B cell (primary cell): Measurements from ENCODE around the gene NTHL1. TPM values are rescaled to one million over a fixed set of nuclear protein-coding genes. Genes with fewer than 3 reads are reported as not detected.

Source experiments
- ATAC-seq: fragments of 200-7000 bp; cut with Tn5 transposase; one replicate; pipeline ENCODE4 v1.10.0; 2021; ENCODE audit warnings: low read depth, mild to moderate bottlenecking, moderate number of reproducible peaks, moderate library complexity
- CTCF ChIA-PET: fragments of 350-600 bp; sonication (Branson Sonifier 250); formaldehyde crosslinking; loops from one replicate; lab custom pipeline; 2021; ENCODE audit warnings: antibody characterized with exemption, inconsistent platforms; lab: Charles Lee
- POLR2A ChIA-PET: fragments of 350-600 bp; sonication (Branson Sonifier 250); formaldehyde crosslinking; loops from one replicate; lab custom pipeline; 2021; ENCODE audit warnings: antibody characterized with exemption; lab: Charles Lee
- DNase-seq: peaks from one replicate; pipeline ENCODE4 v3.0.0; 2013
- H2AFZ ChIP-seq: 2 replicates; pipeline ENCODE4 v1.6.1; 2012; ENCODE audit warnings: mild to moderate bottlenecking, low read depth, low read length; ENCODE audit not compliant: insufficient read depth, poor library complexity, severe bottlenecking
- H3K27ac ChIP-seq, 2 donors: 1 replicate in 1 of 2; 2 replicates in 1 of 2; pipeline ENCODE4 v1.5.1; 2012 to 2013; ENCODE audit warnings: low read length in 2 of 2, mild to moderate bottlenecking in 2 of 2, moderate library complexity in 1 of 2
- H3K27me3 ChIP-seq, 4 experiments: fragments of 200-600 bp in 1 of 4; sonication (generic) in 1 of 4; replicated peaks in 1 of 4; 1 replicate in 2 of 4; 2 replicates in 2 of 4; pipeline versions ENCODE4 v1.6.1 to v1.7.0; 2013 to 2016; ENCODE audit warnings: low read length in 3 of 4, mild to moderate bottlenecking in 2 of 4, mixed read lengths in 1 of 4, moderate library complexity in 1 of 4; ENCODE audit not compliant: insufficient read depth in 4 of 4, control insufficient read depth in 3 of 4; ENCODE audit errors: control extremely low read depth in 1 of 4
- H3K36me3 ChIP-seq, 2 experiments: replicated peaks in 1 of 2; 1 replicate in 1 of 2; 2 replicates in 1 of 2; pipeline versions ENCODE4 v1.6.1 to v1.7.1; 2013; ENCODE audit warnings: low read length in 1 of 2; ENCODE audit not compliant: insufficient read depth in 2 of 2, control insufficient read depth in 1 of 2; ENCODE audit errors: control extremely low read depth in 1 of 2, extremely low read depth in 1 of 2
- H3K4me1 ChIP-seq, 2 donors: fragments of 200-600 bp in 1 of 2; sonication (generic) in 1 of 2; 1 replicate in 1 of 2; 2 replicates in 1 of 2; pipeline versions ENCODE4 v1.5.1 to v1.6.1; 2013 to 2017; ENCODE audit warnings: low read length in 2 of 2; ENCODE audit not compliant: control insufficient read depth in 2 of 2, insufficient read depth in 2 of 2
- H3K4me2 ChIP-seq: replicated peaks from 2 replicates; pipeline ENCODE3; 2012; ENCODE audit warnings: mild to moderate bottlenecking, low read depth, low read length; ENCODE audit not compliant: poor library complexity, severe bottlenecking
- H3K4me3 ChIP-seq, 5 experiments: fragments of 200-600 bp in 1 of 5; sonication (generic) in 1 of 5; 1 replicate in 3 of 5; 2 replicates in 2 of 5; pipeline versions ENCODE4 v1.5.1 to v1.7.0; 2011 to 2016; ENCODE audit warnings: low read length in 4 of 5, mild to moderate bottlenecking in 4 of 5, low read depth in 2 of 5, control low read depth in 1 of 5, moderate library complexity in 1 of 5; ENCODE audit not compliant: insufficient read depth in 1 of 5; ENCODE audit errors: control extremely low read depth in 1 of 5, extremely low read depth in 1 of 5
- H3K79me2 ChIP-seq: fragments of 200-600 bp; sonication (generic); one replicate; pipeline ENCODE4 v1.6.0; 2016; ENCODE audit warnings: low read length; ENCODE audit not compliant: control insufficient read depth, insufficient read depth
- H3K9ac ChIP-seq: fragments of 200-600 bp; sonication (generic); 2 replicates; pipeline ENCODE4 v1.6.1; 2017; ENCODE audit warnings: mild to moderate bottlenecking, low read length, moderate library complexity
- H3K9me3 ChIP-seq, 3 donors: one replicate each; pipeline versions ENCODE4 v1.6.1 to v1.7.1; 2013; ENCODE audit warnings: low read length in 2 of 3; ENCODE audit not compliant: control insufficient read depth in 2 of 3, insufficient read depth in 1 of 3; ENCODE audit errors: control extremely low read depth in 1 of 3
- H4K20me1 ChIP-seq: 2 replicates; pipeline ENCODE4 v1.6.0; 2012; ENCODE audit warnings: mild to moderate bottlenecking, low read length; ENCODE audit not compliant: insufficient read depth, control insufficient read depth, poor library complexity, severe bottlenecking
- H3K27ac Mint-ChIP-seq: one replicate; pipeline ENCODE4 v1.8.0; 2021; ENCODE audit warnings: mixed read lengths
- H3K27me3 Mint-ChIP-seq: one replicate; pipeline ENCODE4 v1.8.0; 2021; ENCODE audit warnings: mixed read lengths
- H3K4me1 Mint-ChIP-seq: one replicate; pipeline ENCODE4 v1.8.0; 2021; ENCODE audit warnings: mixed read lengths
- H3K4me3 Mint-ChIP-seq: one replicate; pipeline ENCODE4 v1.8.0; 2021; ENCODE audit warnings: mixed read lengths
- H3K9me3 Mint-ChIP-seq: one replicate; pipeline ENCODE4 v1.8.0; 2022; ENCODE audit warnings: mixed read lengths; ENCODE audit not compliant: insufficient read depth
- EZH2 ChIP-seq: IDR thresholded peaks from 2 replicates; pipeline ENCODE4 v1.6.1; 2012; ENCODE audit warnings: borderline replicate concordance, low read depth, mild to moderate bottlenecking, moderate library complexity, low read length; ENCODE audit not compliant: insufficient read depth, poor library complexity, severe bottlenecking
- WGBS: methylation state at CpG from one replicate; pipeline ENCODE4 v1.1.5; 2013; ENCODE audit warnings: missing lambda C conversion rate; ENCODE audit not compliant: insufficient coverage; 5-methylcytosine and 5-hydroxymethylcytosine counted together
- intact Hi-C: fragments of 100-400 bp; cut with micrococcal nuclease; formaldehyde crosslinking; loops from one replicate; pipeline ENCODE4 v1.10.0; 2022
- polyA plus RNA-seq: library from polyadenylated mRNA; depleted of rRNA; stranded (reverse); fragments of >200 nt; gene quantifications from 2 replicates; pipeline ENCODE4 v1.2.3, GENCODE V29; 2012
- total RNA-seq, 2 donors: library from RNA; stranded (reverse); fragments of 120-200 nt in 1 of 2; gene quantifications; 1 replicate in 1 of 2; 2 replicates in 1 of 2; pipeline versions ENCODE4 v1.2.3 to v1.2.4, GENCODE V29; 2013 to 2022
- TF ChIP-seq, protein P1 (sequence below): fragments of 200-600 bp; IDR thresholded peaks from one replicate; pipeline ENCODE4 v1.8.0; 2022; ENCODE audit warnings: antibody characterized with exemption, mild to moderate bottlenecking

Gene NTHL1
- total and polyA plus RNA-seq, 2 donors (not counting 1 experiment from before 2014, with no cell fraction given), result 17.5 to 27.6 TPM

DNA sequence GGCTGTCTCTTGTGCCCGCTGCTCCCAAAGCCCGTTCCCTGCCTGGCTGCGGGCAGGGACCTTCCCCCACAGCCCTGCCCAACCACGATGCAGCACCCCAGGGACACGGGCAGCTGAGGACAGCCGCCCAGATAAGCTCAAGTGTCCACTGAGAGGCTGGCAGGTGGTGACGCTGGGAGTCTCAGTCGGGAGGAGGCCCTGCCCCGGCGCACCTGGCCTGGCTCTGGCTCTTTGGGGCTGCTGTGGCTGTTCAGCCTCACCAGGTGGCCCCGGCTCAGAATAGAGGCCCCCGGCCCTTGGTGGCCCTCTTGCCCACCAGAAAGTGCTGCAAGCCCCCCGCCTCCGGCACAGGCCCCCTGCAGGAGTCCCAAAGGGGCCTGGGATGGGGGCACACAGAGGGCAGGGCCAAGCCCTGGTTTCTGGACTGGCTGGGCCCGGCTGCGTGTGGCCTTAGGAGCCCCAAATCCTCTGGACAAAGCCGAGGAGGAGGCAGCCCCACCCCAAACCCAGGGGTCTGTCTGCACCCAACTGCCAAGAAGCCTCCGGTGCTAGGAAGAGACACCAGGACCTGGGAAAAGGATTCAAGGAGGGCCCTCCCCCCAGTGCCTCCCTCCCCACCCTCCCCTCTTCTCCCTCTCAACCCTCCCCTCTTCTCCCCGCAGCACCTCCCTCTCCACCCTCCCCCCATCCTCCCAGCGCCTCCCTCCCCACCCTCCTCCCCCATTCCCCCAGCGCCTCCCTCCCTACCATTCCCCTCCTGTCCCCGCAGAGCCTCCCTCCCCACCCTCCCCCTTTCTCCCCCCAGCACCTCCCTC lies 5.3 kb downstream of the NTHL1 start:
- TF ChIP-seq, protein P1, sequence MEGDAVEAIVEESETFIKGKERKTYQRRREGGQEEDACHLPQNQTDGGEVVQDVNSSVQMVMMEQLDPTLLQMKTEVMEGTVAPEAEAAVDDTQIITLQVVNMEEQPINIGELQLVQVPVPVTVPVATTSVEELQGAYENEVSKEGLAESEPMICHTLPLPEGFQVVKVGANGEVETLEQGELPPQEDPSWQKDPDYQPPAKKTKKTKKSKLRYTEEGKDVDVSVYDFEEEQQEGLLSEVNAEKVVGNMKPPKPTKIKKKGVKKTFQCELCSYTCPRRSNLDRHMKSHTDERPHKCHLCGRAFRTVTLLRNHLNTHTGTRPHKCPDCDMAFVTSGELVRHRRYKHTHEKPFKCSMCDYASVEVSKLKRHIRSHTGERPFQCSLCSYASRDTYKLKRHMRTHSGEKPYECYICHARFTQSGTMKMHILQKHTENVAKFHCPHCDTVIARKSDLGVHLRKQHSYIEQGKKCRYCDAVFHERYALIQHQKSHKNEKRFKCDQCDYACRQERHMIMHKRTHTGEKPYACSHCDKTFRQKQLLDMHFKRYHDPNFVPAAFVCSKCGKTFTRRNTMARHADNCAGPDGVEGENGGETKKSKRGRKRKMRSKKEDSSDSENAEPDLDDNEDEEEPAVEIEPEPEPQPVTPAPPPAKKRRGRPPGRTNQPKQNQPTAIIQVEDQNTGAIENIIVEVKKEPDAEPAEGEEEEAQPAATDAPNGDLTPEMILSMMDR, result no peak
- TF ChIP-seq EZH2, result no peak
- no peak overlapping the region for H3K9ac ChIP-seq
- ChIA-PET POLR2A (no interaction called here), CTCF (interaction anchor here (0.5 to 0.6 kb wide), 2 partner anchors 79 to 387 kb away, joined by 3 to 4 read pairs; partner anchors contain the start of gene CCNF)
- H3K9me3 ChIP-seq, result no peaks in the 10 kb centered on the region
- H3K27me3 Mint-ChIP-seq, result no peaks in the 10 kb centered on the region
- no peaks in the 10 kb centered on the region for H3K27me3 ChIP-seq
- H3K4me1 ChIP-seq, result peaks cover 10 to 28% of the 10 kb centered on the region in 2 donors
- ATAC-seq (no peak), DNase-seq (no peak)
- H3K36me3 ChIP-seq, result no peaks in the 10 kb centered on the region
- intact Hi-C loops, result no loop called here
- no peak overlapping the region for H3K4me2 ChIP-seq
- no peaks in the 10 kb centered on the region for H4K20me1 ChIP-seq
- H3K27ac Mint-ChIP-seq, result no peak overlapping the region
- no peak overlapping the region for H3K4me3 ChIP-seq
- H3K4me3 Mint-ChIP-seq, result no peak overlapping the region
- no peak overlapping the region for H3K27ac ChIP-seq
- H3K4me1 Mint-ChIP-seq, result peaks cover 11% of the 10 kb centered on the region
- no peak overlapping the region for H2AFZ ChIP-seq
- WGBS, result 91% methylated on average over 18 of the region's 22 CpGs
- peaks cover 10% of the 10 kb centered on the region for H3K79me2 ChIP-seq
- H3K9me3 Mint-ChIP-seq, result no peaks in the 10 kb centered on the region
